T-helper 2 cell treated with Interferon-gamma antibody and Interleukin-4, amounts not matched to agents 5 μg/mL and 100 μg/mL, for 36 hours (primary cell): ENCODE measurements around the gene USP21.
"Not testable (repeated sequence)": the region's sequence is repeated elsewhere in the genome, so short reads cannot be mapped to it uniquely, and the experiment has no call there.

Experiments
- DNase-seq: peaks from one replicate; pipeline ENCODE4 v3.0.0; 2021; ENCODE audit warnings: low spot score
- H3K27ac Mint-ChIP-seq: one replicate; pipeline ENCODE4 v1.8.0; 2021; ENCODE audit warnings: mild to moderate bottlenecking, mixed read lengths
- H3K27me3 Mint-ChIP-seq: one replicate; pipeline ENCODE4 v1.8.0; 2021; ENCODE audit warnings: low read depth, mixed read lengths
- H3K36me3 Mint-ChIP-seq: one replicate; pipeline ENCODE4 v1.8.0; 2021; ENCODE audit warnings: low read depth, mixed read lengths
- H3K4me1 Mint-ChIP-seq: one replicate; pipeline ENCODE4 v1.8.0; 2021; ENCODE audit warnings: low read depth, mixed read lengths
- H3K4me3 Mint-ChIP-seq: one replicate; pipeline ENCODE4 v1.8.0; 2022; ENCODE audit warnings: mild to moderate bottlenecking, moderate library complexity, mixed read lengths
- H3K9me3 Mint-ChIP-seq: one replicate; pipeline ENCODE4 v1.8.0; 2021; ENCODE audit warnings: mixed read lengths

The USP21 gene

GRCh38 chr1:161159087-161159912 is at the start of gene USP21:
TSS of gene USP21 (plus strand) at chr1:161159500. CDS start at chr1:161160641, 1,141 bp downstream.
- Mint-ChIP-seq H3K27ac (peak within 1 kb of the TSS; percentile 91), H3K9me3 (no peaks in the 10 kb centered on the region), H3K36me3 (peaks cover 53% of the 10 kb centered on the region), H3K4me3 (peak within 1 kb of the TSS; percentile 88), H3K4me1 (peaks cover 36% of the 10 kb centered on the region), H3K27me3 (no peaks in the 10 kb centered on the region)
- DNase-seq = peak; percentile 91

- Mint-ChIP-seq H3K4me1 (peaks cover 41% of the 10 kb centered on the region), H3K36me3 (peaks cover 30% of the 10 kb centered on the region)
These were observed 48.2 kb upstream of the USP21 start for GRCh38 chr1:161111117-161111516.

GRCh38 chr1:161111527-161111926 is 47.8 kb upstream of the USP21 start:
- DNase-seq = no peak
- Mint-ChIP-seq H3K36me3 (peaks cover 27% of the 10 kb centered on the region), H3K4me3 (no peak overlapping the region), H3K27ac (peak overlapping the region; percentile 23), H3K9me3 (no peaks in the 10 kb centered on the region), H3K4me1 (peaks cover 44% of the 10 kb centered on the region), H3K27me3 (no peaks in the 10 kb centered on the region)

More at GRCh38 chr1:161111117-161111516, 48.2 kb upstream of the USP21 start:
- Mint-ChIP-seq H3K27ac (peak overlapping the region; percentile 23), H3K27me3 (no peaks in the 10 kb centered on the region), H3K4me3 (no peak overlapping the region), H3K9me3 (no peaks in the 10 kb centered on the region)
- no peak for DNase-seq

GRCh38 chr1:161113915-161114314 is 45.4 kb upstream of the USP21 start:
- DNase-seq = no peak
- peaks cover 26% of the 10 kb centered on the region for H3K36me3 Mint-ChIP-seq
- H3K4me3 Mint-ChIP-seq = no peak overlapping the region
- peak overlapping the region; percentile 48 for H3K27ac Mint-ChIP-seq
- H3K4me1 Mint-ChIP-seq = peaks cover 52% of the 10 kb centered on the region
- H3K27me3 Mint-ChIP-seq = no peaks in the 10 kb centered on the region
- no peaks in the 10 kb centered on the region for H3K9me3 Mint-ChIP-seq

GRCh38 chr1:161114556-161114955 is 44.7 kb upstream of the USP21 start:
- Mint-ChIP-seq H3K4me3 (no peak overlapping the region), H3K27me3 (no peaks in the 10 kb centered on the region), H3K36me3 (peaks cover 24% of the 10 kb centered on the region), H3K4me1 (peaks cover 59% of the 10 kb centered on the region), H3K27ac (peak overlapping the region; percentile 48), H3K9me3 (no peaks in the 10 kb centered on the region)
- DNase-seq = no peak

GRCh38 chr1:161115132-161115711 is 44.1 kb upstream of the USP21 start:
- Mint-ChIP-seq H3K27me3 (no peaks in the 10 kb centered on the region), H3K9me3 (no peaks in the 10 kb centered on the region), H3K4me1 (peaks cover 63% of the 10 kb centered on the region), H3K4me3 (peak overlapping the region; percentile 95), H3K36me3 (peaks cover 29% of the 10 kb centered on the region), H3K27ac (peak overlapping the region; percentile 81)
- peak; percentile 61 for DNase-seq

GRCh38 chr1:161115961-161116360 is 43.3 kb upstream of the USP21 start:
- not testable (repeated sequence) for H3K27me3 Mint-ChIP-seq, H3K9me3 Mint-ChIP-seq, DNase-seq
- Mint-ChIP-seq H3K36me3 (peaks cover 32% of the 10 kb centered on the region), H3K4me3 (peak overlapping the region; percentile 95), H3K27ac (peak overlapping the region; percentile 81), H3K4me1 (peaks cover 65% of the 10 kb centered on the region)

GRCh38 chr1:161117759-161118581 is 41.3 kb upstream of the USP21 start, which contains the start of the genes NIT1 and PFDN2:
TSS of gene NIT1 (plus strand) at chr1:161118105. CDS start at chr1:161118177, 72 bp downstream.
TSS of gene PFDN2 (minus strand) at chr1:161118037. CDS start at chr1:161118026, 11 bp downstream.
- H3K4me3 Mint-ChIP-seq = peak within 1 kb of the TSS; percentile 95
- H3K36me3 Mint-ChIP-seq = peaks cover 46% of the 10 kb centered on the region
- peaks cover 50% of the 10 kb centered on the region for H3K4me1 Mint-ChIP-seq
- H3K27ac Mint-ChIP-seq = peak within 1 kb of the TSS; percentile 95
- peak; percentile 89 for DNase-seq
- H3K27me3 Mint-ChIP-seq = no peaks in the 10 kb centered on the region
- no peaks in the 10 kb centered on the region for H3K9me3 Mint-ChIP-seq

GRCh38 chr1:161119092-161119903 is 40.0 kb upstream of the USP21 start:
- Mint-ChIP-seq H3K27me3 (no peaks in the 10 kb centered on the region), H3K4me1 (peaks cover 37% of the 10 kb centered on the region), H3K4me3 (peak overlapping the region; percentile 95), H3K27ac (peak overlapping the region; percentile 95), H3K9me3 (no peaks in the 10 kb centered on the region), H3K36me3 (peaks cover 38% of the 10 kb centered on the region)
- DNase-seq = peak; percentile 70

GRCh38 chr1:161121042-161121650 is 38.2 kb upstream of the USP21 start:
- Mint-ChIP-seq H3K27ac (peak overlapping the region; percentile 53), H3K36me3 (peaks cover 39% of the 10 kb centered on the region), H3K9me3 (no peaks in the 10 kb centered on the region), H3K4me1 (peaks cover 28% of the 10 kb centered on the region), H3K4me3 (no peak overlapping the region), H3K27me3 (no peaks in the 10 kb centered on the region)
- DNase-seq = no peak

- DNase-seq = no peak
- Mint-ChIP-seq H3K4me3 (no peak overlapping the region), H3K27ac (no peak overlapping the region), H3K27me3 (no peaks in the 10 kb centered on the region), H3K9me3 (no peaks in the 10 kb centered on the region), H3K36me3 (peaks cover 42% of the 10 kb centered on the region), H3K4me1 (peaks cover 28% of the 10 kb centered on the region)
These were observed 37.5 kb upstream of the USP21 start for GRCh38 chr1:161121834-161122233.

GRCh38 chr1:161122967-161123366 is 36.3 kb upstream of the USP21 start:
- H3K27ac Mint-ChIP-seq = no peak overlapping the region
- no peak for DNase-seq
- no peaks in the 10 kb centered on the region for H3K9me3 Mint-ChIP-seq
- H3K36me3 Mint-ChIP-seq = peaks cover 48% of the 10 kb centered on the region
- H3K4me3 Mint-ChIP-seq = no peak overlapping the region
- H3K27me3 Mint-ChIP-seq = no peaks in the 10 kb centered on the region
- H3K4me1 Mint-ChIP-seq = peaks cover 31% of the 10 kb centered on the region

- Mint-ChIP-seq H3K4me3 (no peak overlapping the region), H3K4me1 (peaks cover 44% of the 10 kb centered on the region), H3K27ac (no peak overlapping the region), H3K9me3 (no peaks in the 10 kb centered on the region), H3K27me3 (no peaks in the 10 kb centered on the region), H3K36me3 (peaks cover 43% of the 10 kb centered on the region)
- no peak for DNase-seq
These were observed 31.7 kb upstream of the USP21 start for GRCh38 chr1:161127649-161128048.
